Effector memory CD4-positive, alpha-beta T cell (primary cell): Measurements from ENCODE around the gene BBX.
A peak's percentile ranks its signal among the peaks of the same experiment; 100 is the strongest.

Experiments used
- DNase-seq, 3 donors: peaks; one replicate each; pipeline ENCODE4 v3.0.0-alpha.2; 2020
- H3K27ac ChIP-seq: 2 replicates; pipeline ENCODE4 v1.7.0; 2013; ENCODE audit warnings: mild to moderate bottlenecking, low read length, moderate library complexity; ENCODE audit not compliant: insufficient read depth, poor library complexity, severe bottlenecking
- H3K27me3 ChIP-seq: replicated peaks from 2 replicates; pipeline ENCODE4 v1.7.0; 2013; ENCODE audit warnings: mild to moderate bottlenecking, low read length; ENCODE audit not compliant: insufficient read depth, control insufficient read depth, poor library complexity, severe bottlenecking
- H3K36me3 ChIP-seq: 2 replicates; pipeline ENCODE4 v1.7.0; 2013; ENCODE audit warnings: mild to moderate bottlenecking, low read length, moderate library complexity; ENCODE audit not compliant: control insufficient read depth, insufficient read depth
- H3K4me1 ChIP-seq: 2 replicates; pipeline ENCODE4 v1.7.0; 2013; ENCODE audit warnings: low read length, mild to moderate bottlenecking; ENCODE audit not compliant: control insufficient read depth, insufficient read depth, poor library complexity, severe bottlenecking
- H3K4me3 ChIP-seq: 2 replicates; pipeline ENCODE4 v1.7.0; 2013; ENCODE audit warnings: low read length, low read depth, mild to moderate bottlenecking; ENCODE audit not compliant: insufficient read depth, poor library complexity, severe bottlenecking
- H3K9me3 ChIP-seq: 2 replicates; pipeline ENCODE4 v1.7.0; 2013; ENCODE audit warnings: mild to moderate bottlenecking, low read length, moderate library complexity; ENCODE audit not compliant: control insufficient read depth

The BBX gene

GRCh38 chr3:107514453-107514852 is 8.3 kb upstream of the BBX start:
- no peak for DNase-seq
- H3K36me3 ChIP-seq = no peaks in the 10 kb centered on the region
- no peaks in the 10 kb centered on the region for H3K4me1 ChIP-seq
- no peak overlapping the region for H3K27ac ChIP-seq
- H3K4me3 ChIP-seq = no peak overlapping the region
- no peaks in the 10 kb centered on the region for H3K9me3 ChIP-seq
- no peaks in the 10 kb centered on the region for H3K27me3 ChIP-seq

- Histone ChIP-seq H3K36me3 (no peaks in the 10 kb centered on the region), H3K4me3 (no peak overlapping the region), H3K4me1 (no peaks in the 10 kb centered on the region), H3K9me3 (no peaks in the 10 kb centered on the region), H3K27ac (no peak overlapping the region), H3K27me3 (no peaks in the 10 kb centered on the region)
- no peak for DNase-seq
Measured at GRCh38 chr3:107516475-107516874, 6.3 kb upstream of the BBX start.

- no peaks in the 10 kb centered on the region for H3K27me3 ChIP-seq
- no peak overlapping the region for H3K4me3 ChIP-seq
- no peaks in the 10 kb centered on the region for H3K36me3 ChIP-seq
- no peak overlapping the region for H3K27ac ChIP-seq
- DNase-seq = no peak
- no peaks in the 10 kb centered on the region for H3K9me3 ChIP-seq
- no peaks in the 10 kb centered on the region for H3K4me1 ChIP-seq
Measured at GRCh38 chr3:107520535-107520934, 2.2 kb upstream of the BBX start.

- Histone ChIP-seq H3K27ac (no peak overlapping the region), H3K4me1 (no peaks in the 10 kb centered on the region), H3K36me3 (no peaks in the 10 kb centered on the region)
Measured at GRCh38 chr3:107521469-107522059, 1.2 kb upstream of the BBX start.

GRCh38 chr3:107523289-107523538 is 452 bp downstream of the BBX start:
- Histone ChIP-seq H3K4me3 (peak overlapping the region; percentile 98), H3K4me1 (no peaks in the 10 kb centered on the region), H3K27ac (peak overlapping the region; percentile 83), H3K36me3 (no peaks in the 10 kb centered on the region), H3K27me3 (no peaks in the 10 kb centered on the region), H3K9me3 (no peaks in the 10 kb centered on the region)
- no peak for DNase-seq

More at GRCh38 chr3:107521469-107522059, 1.2 kb upstream of the BBX start:
- Histone ChIP-seq H3K4me3 (no peak overlapping the region), H3K27me3 (no peaks in the 10 kb centered on the region), H3K9me3 (no peaks in the 10 kb centered on the region)
- DNase-seq = no peak

- peak; percentile 19 to 39 (median 37) for DNase-seq
Measured at GRCh38 chr3:107523539-107524325, 970 bp downstream of the BBX start.

GRCh38 chr3:107524326-107524840 is 1.6 kb downstream of the BBX start:
- DNase-seq = no peak
- H3K4me3 ChIP-seq = peak overlapping the region; percentile 98
- H3K4me1 ChIP-seq = no peaks in the 10 kb centered on the region
- no peaks in the 10 kb centered on the region for H3K27me3 ChIP-seq
- no peaks in the 10 kb centered on the region for H3K36me3 ChIP-seq
- H3K9me3 ChIP-seq = no peaks in the 10 kb centered on the region
- H3K27ac ChIP-seq = peak overlapping the region; percentile 83

More at GRCh38 chr3:107523539-107524325, 970 bp downstream of the BBX start:
- H3K36me3 ChIP-seq = no peaks in the 10 kb centered on the region
- no peaks in the 10 kb centered on the region for H3K9me3 ChIP-seq
- no peaks in the 10 kb centered on the region for H3K4me1 ChIP-seq
- H3K27ac ChIP-seq = peak overlapping the region; percentile 83
- H3K4me3 ChIP-seq = peak overlapping the region; percentile 98
- no peaks in the 10 kb centered on the region for H3K27me3 ChIP-seq

- Histone ChIP-seq H3K27me3 (no peaks in the 10 kb centered on the region), H3K4me1 (no peaks in the 10 kb centered on the region), H3K4me3 (peak overlapping the region; percentile 98), H3K27ac (peak overlapping the region; percentile 83), H3K9me3 (no peaks in the 10 kb centered on the region), H3K36me3 (no peaks in the 10 kb centered on the region)
- peak; percentile 39 to 51 (median 41) for DNase-seq
Measured at GRCh38 chr3:107524841-107525643, 2.3 kb downstream of the BBX start.

GRCh38 chr3:107525644-107526305 is 3.0 kb downstream of the BBX start:
- Histone ChIP-seq H3K27me3 (no peaks in the 10 kb centered on the region), H3K4me1 (no peaks in the 10 kb centered on the region), H3K9me3 (no peaks in the 10 kb centered on the region), H3K4me3 (peak overlapping the region; percentile 98), H3K27ac (peak overlapping the region; percentile 83), H3K36me3 (no peaks in the 10 kb centered on the region)
- peak in 1 of 3 donors; percentile 0 for DNase-seq
